PC-9 (cell line): ENCODE measurements around the gene ADIRF. TPM values are rescaled to one million over a fixed set of nuclear protein-coding genes. Genes with fewer than 3 reads are reported as not detected.

Source experiments
- BruUV-seq: library from RNA; stranded (reverse); fragments of 400-500 nt; replicated peaks from 2 replicates; lab custom pipeline; 2021; lab: Mats Ljungman, UMichigan
- CTCF ChIA-PET: fragments of 300-600 bp; sonication (Branson Sonifier 250); formaldehyde crosslinking; loops from one replicate; lab custom pipeline; 2022; ENCODE audit warnings: antibody characterized with exemption; lab: Charles Lee
- POLR2A ChIA-PET: fragments of 300-600 bp; sonication (Branson Sonifier 250); formaldehyde crosslinking; loops from one replicate; lab custom pipeline; 2022; ENCODE audit warnings: antibody characterized with exemption; ENCODE audit not compliant: unreplicated experiment; lab: Charles Lee
- DNase-seq, 2 experiments: peaks; one replicate each; pipeline versions ENCODE4 v3.0.0 to v3.0.0-alpha.2; 2015 to 2022; ENCODE audit warnings: mixed read lengths in 1 of 2
- H2AFZ ChIP-seq: fragments of 200-600 bp; sonication (generic); 2 replicates; pipeline ENCODE4 v1.8.1; 2017; ENCODE audit warnings: antibody characterized with exemption
- H3F3A ChIP-seq: fragments of 200-600 bp; sonication (generic); 2 replicates; pipeline ENCODE4 v1.8.1; 2017; ENCODE audit warnings: antibody characterized with exemption, mild to moderate bottlenecking, low read depth; ENCODE audit not compliant: insufficient read depth
- H3K27ac ChIP-seq: fragments of 200-600 bp; sonication (generic); 2 replicates; pipeline ENCODE4 v1.6.1; 2016; ENCODE audit warnings: mixed run types
- H3K27me3 ChIP-seq: fragments of 200-600 bp; sonication (generic); 2 replicates; pipeline ENCODE4 v1.6.1; 2016; ENCODE audit warnings: low read depth, mixed run types; ENCODE audit not compliant: insufficient read depth
- H3K36me3 ChIP-seq: fragments of 200-600 bp; sonication (generic); 2 replicates; pipeline ENCODE4 v1.6.1; 2016; ENCODE audit warnings: low read depth, mixed run types
- H3K4me1 ChIP-seq: fragments of 200-600 bp; sonication (generic); replicated peaks from 2 replicates; pipeline ENCODE4 v1.6.1; 2016; ENCODE audit warnings: mixed run types; ENCODE audit not compliant: insufficient read depth
- H3K4me2 ChIP-seq: fragments of 200-600 bp; sonication (generic); 2 replicates; pipeline ENCODE4 v1.6.1; 2017; ENCODE audit warnings: mixed run types
- H3K4me3 ChIP-seq: fragments of 200-600 bp; sonication (generic); 2 replicates; pipeline ENCODE4 v1.6.1; 2016; ENCODE audit warnings: mixed run types
- H3K79me2 ChIP-seq: fragments of 200-600 bp; sonication (generic); 2 replicates; pipeline ENCODE4 v1.6.1; 2017; ENCODE audit warnings: low read depth, mixed run types
- H3K9me2 ChIP-seq: fragments of 200-600 bp; sonication (generic); 2 replicates; pipeline ENCODE4 v1.8.1; 2017; ENCODE audit warnings: mild to moderate bottlenecking; ENCODE audit not compliant: insufficient read depth
- H3K9me3 ChIP-seq: fragments of 200-600 bp; sonication (generic); 2 replicates; pipeline ENCODE4 v1.8.1; 2016; ENCODE audit warnings: low read depth; ENCODE audit not compliant: insufficient read depth
- H4K20me1 ChIP-seq: fragments of 200-600 bp; sonication (generic); 2 replicates; pipeline ENCODE4 v1.8.1; 2017; ENCODE audit not compliant: insufficient read depth
- EZH2 ChIP-seq: fragments of 200-600 bp; sonication (generic); IDR thresholded peaks from 2 replicates; pipeline ENCODE4 v1.8.0; 2017; ENCODE audit warnings: antibody characterized with exemption, low read depth
- intact Hi-C: fragments of 100-400 bp; cut with micrococcal nuclease; formaldehyde crosslinking; loops from one replicate; pipeline ENCODE4 v1.10.0; 2022; ENCODE audit not compliant: unreplicated experiment
- total RNA-seq: library from RNA; stranded (reverse); gene quantifications from 2 replicates; pipeline ENCODE4 v1.2.3, GENCODE V29; 2021
- TF ChIP-seq, protein P1 (sequence below): fragments of 200-600 bp; sonication (generic); conservative IDR thresholded peaks from 2 replicates; pipeline ENCODE4 v1.6.1; 2017; ENCODE audit warnings: mixed run types, antibody characterized with exemption, mild to moderate bottlenecking, moderate library complexity

Gene ADIRF
- total RNA-seq, 1 experiment from 2014 or later: 51.0 TPM

DNA sequence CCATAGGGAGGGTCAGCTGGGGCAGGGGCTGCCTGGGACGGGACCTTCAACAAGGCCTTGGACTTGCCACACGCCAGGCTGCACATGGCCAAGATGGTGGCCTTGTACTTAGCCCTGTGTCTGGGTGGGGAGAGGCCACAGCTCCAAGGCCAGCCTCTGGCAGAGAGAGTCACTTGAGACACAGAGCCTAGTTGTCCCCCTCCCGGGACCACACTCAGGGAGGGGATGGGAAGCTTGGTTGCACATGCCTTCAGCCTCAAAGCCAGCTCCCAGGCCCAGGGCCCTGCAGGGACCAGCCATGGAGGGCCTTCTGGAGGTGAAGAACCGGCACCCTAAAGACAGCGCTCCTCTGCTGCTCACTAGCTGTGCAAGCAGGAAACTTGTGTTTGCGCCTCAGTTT is 27.6 kb upstream of the ADIRF start:
- H4K20me1 ChIP-seq: no peaks in the 10 kb centered on the region
- H3K27ac ChIP-seq: no peak overlapping the region
- H3K4me3 ChIP-seq: no peak overlapping the region
- H3K9me2 ChIP-seq: no peaks in the 10 kb centered on the region
- H3K4me1 ChIP-seq: peaks cover 13% of the 10 kb centered on the region
- TF ChIP-seq EZH2: no peak
- TF ChIP-seq, protein P1, sequence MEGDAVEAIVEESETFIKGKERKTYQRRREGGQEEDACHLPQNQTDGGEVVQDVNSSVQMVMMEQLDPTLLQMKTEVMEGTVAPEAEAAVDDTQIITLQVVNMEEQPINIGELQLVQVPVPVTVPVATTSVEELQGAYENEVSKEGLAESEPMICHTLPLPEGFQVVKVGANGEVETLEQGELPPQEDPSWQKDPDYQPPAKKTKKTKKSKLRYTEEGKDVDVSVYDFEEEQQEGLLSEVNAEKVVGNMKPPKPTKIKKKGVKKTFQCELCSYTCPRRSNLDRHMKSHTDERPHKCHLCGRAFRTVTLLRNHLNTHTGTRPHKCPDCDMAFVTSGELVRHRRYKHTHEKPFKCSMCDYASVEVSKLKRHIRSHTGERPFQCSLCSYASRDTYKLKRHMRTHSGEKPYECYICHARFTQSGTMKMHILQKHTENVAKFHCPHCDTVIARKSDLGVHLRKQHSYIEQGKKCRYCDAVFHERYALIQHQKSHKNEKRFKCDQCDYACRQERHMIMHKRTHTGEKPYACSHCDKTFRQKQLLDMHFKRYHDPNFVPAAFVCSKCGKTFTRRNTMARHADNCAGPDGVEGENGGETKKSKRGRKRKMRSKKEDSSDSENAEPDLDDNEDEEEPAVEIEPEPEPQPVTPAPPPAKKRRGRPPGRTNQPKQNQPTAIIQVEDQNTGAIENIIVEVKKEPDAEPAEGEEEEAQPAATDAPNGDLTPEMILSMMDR: no peak
- intact Hi-C loops: no loop called here
- no peak overlapping the region for H3K4me2 ChIP-seq
- H3K9me3 ChIP-seq: no peaks in the 10 kb centered on the region
- H3K79me2 ChIP-seq: no peaks in the 10 kb centered on the region
- DNase-seq: no peak
- no peaks in the 10 kb centered on the region for H3K36me3 ChIP-seq
- H3K27me3 ChIP-seq: no peaks in the 10 kb centered on the region
- ChIA-PET CTCF (no interaction called here), POLR2A (interaction anchor here (0.6 kb wide), 1 partner anchor 18 kb away, joined by 3 read pairs; no protein-coding TSS in a partner anchor)
- H3F3A ChIP-seq: no peaks in the 10 kb centered on the region
- no TSS peak for BruUV-seq
- no peak overlapping the region for H2AFZ ChIP-seq

- Histone ChIP-seq H3K9me3 (no peaks in the 10 kb centered on the region), H3K27ac (no peak overlapping the region), H3F3A (no peaks in the 10 kb centered on the region), H3K9me2 (no peaks in the 10 kb centered on the region), H3K4me3 (no peak overlapping the region), H3K79me2 (no peaks in the 10 kb centered on the region), H3K27me3 (no peaks in the 10 kb centered on the region), H4K20me1 (no peaks in the 10 kb centered on the region), H3K36me3 (no peaks in the 10 kb centered on the region), H3K4me2 (no peak overlapping the region), H3K4me1 (peaks cover 13% of the 10 kb centered on the region), H2AFZ (no peak overlapping the region)
- intact Hi-C loops: no loop called here
- ChIA-PET CTCF (interaction anchor here (0.7 kb wide), 1 partner anchor 9 kb away, joined by 3 read pairs; no protein-coding TSS in a partner anchor), POLR2A (no interaction called here)
- DNase-seq: no peak
- BruUV-seq: no TSS peak
- TF ChIP-seq, protein P1: no peak
- no peak for TF ChIP-seq EZH2
Observed at GRCh38 chr10:86941426-86941825, 26.9 kb upstream of the ADIRF start.

DNA sequence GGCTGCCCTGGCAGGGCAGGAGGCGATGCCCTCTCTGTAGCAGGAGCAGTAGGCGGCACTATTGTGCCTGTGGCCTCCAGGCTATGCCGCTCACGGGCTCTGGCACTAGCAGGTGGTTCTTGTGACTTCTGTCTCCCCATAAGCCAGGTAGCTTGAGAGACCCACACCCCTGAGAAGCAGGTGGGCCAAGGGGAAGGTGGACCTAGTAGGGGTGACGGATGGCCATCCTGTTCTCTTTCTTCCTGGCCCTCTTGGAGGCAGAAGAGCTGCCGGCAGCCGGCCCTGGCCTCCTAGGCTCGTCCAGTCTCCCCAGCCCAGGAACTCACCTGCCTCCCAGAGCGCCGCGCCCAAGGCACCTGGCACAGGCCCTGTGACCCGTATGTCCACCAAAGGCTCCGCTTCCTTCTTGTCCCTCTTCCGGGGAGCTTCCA is 26.3 kb upstream of the ADIRF start:
- no peak overlapping the region for H3K27ac ChIP-seq
- no peak for TF ChIP-seq EZH2
- TF ChIP-seq, protein P1: no peak
- no peaks in the 10 kb centered on the region for H3K36me3 ChIP-seq
- peaks cover 13% of the 10 kb centered on the region for H3K4me1 ChIP-seq
- H3K4me2 ChIP-seq: no peak overlapping the region
- DNase-seq: no peak
- H3F3A ChIP-seq: no peaks in the 10 kb centered on the region
- no peaks in the 10 kb centered on the region for H4K20me1 ChIP-seq
- no peaks in the 10 kb centered on the region for H3K9me3 ChIP-seq
- H2AFZ ChIP-seq: no peak overlapping the region
- ChIA-PET POLR2A (no interaction called here), CTCF (no interaction called here)
- no peaks in the 10 kb centered on the region for H3K79me2 ChIP-seq
- H3K9me2 ChIP-seq: no peaks in the 10 kb centered on the region
- no peak overlapping the region for H3K4me3 ChIP-seq
- H3K27me3 ChIP-seq: no peaks in the 10 kb centered on the region
- no TSS peak for BruUV-seq
- intact Hi-C loops: no loop called here
